C4-2B (cell line): ENCODE measurements around the gene THBS4.

ENCODE experiments used
- H3K27ac ChIP-seq: fragments of 450-650 bp; 2 replicates; pipeline ENCODE4 v1.5.1; 2017
- CTCF ChIP-seq: fragments of 450-650 bp; conservative IDR thresholded peaks from 2 replicates; pipeline ENCODE4 v1.5.1; 2017; ENCODE audit warnings: mild to moderate bottlenecking
- ZFX ChIP-seq: fragments of 450-650 bp; IDR thresholded peaks from 2 replicates; pipeline ENCODE4 v1.6.1; 2017

Gene THBS4

GRCh38 chr5:80117446-80117845 lies 82.3 kb downstream of the THBS4 start:
- TF ChIP-seq CTCF (no peak), ZFX (no peak)

GRCh38 chr5:80119372-80119771 lies 84.2 kb downstream of the THBS4 start:
- TF ChIP-seq ZFX (no peak), CTCF (no peak)

More at GRCh38 chr5:80117446-80117845, 82.3 kb downstream of the THBS4 start:
- no peak overlapping the region for H3K27ac ChIP-seq

GRCh38 chr5:80122579-80122978 lies 87.4 kb downstream of the THBS4 start:
- no peak for TF ChIP-seq CTCF
- TF ChIP-seq ZFX: no peak
- H3K27ac ChIP-seq: no peak overlapping the region

More at GRCh38 chr5:80119372-80119771, 84.2 kb downstream of the THBS4 start:
- H3K27ac ChIP-seq: no peak overlapping the region

GRCh38 chr5:80124121-80124918 lies 89.2 kb downstream of the THBS4 start:
- TF ChIP-seq ZFX: no peak
- no peak for TF ChIP-seq CTCF

GRCh38 chr5:80125022-80125961 lies 90.1 kb downstream of the THBS4 start:
- TF ChIP-seq ZFX: no peak
- TF ChIP-seq CTCF: no peak
- H3K27ac ChIP-seq: no peak overlapping the region

More at GRCh38 chr5:80124121-80124918, 89.2 kb downstream of the THBS4 start:
- H3K27ac ChIP-seq: no peak overlapping the region

- H3K27ac ChIP-seq: no peak overlapping the region
- TF ChIP-seq ZFX (no peak), CTCF (no peak)
Measured at GRCh38 chr5:80125962-80126480, 90.9 kb downstream of the THBS4 start.
